ENCODE measurements around the gene CNKSR3. TPM values are rescaled to one million over a fixed set of nuclear protein-coding genes. Genes with fewer than 3 reads are reported as not detected.
A peak's percentile ranks its signal among the peaks of the same experiment; 100 is the strongest.

Gene CNKSR3
- total RNA-seq, 1 donor from 2014 or later: 8.8 TPM

DNA sequence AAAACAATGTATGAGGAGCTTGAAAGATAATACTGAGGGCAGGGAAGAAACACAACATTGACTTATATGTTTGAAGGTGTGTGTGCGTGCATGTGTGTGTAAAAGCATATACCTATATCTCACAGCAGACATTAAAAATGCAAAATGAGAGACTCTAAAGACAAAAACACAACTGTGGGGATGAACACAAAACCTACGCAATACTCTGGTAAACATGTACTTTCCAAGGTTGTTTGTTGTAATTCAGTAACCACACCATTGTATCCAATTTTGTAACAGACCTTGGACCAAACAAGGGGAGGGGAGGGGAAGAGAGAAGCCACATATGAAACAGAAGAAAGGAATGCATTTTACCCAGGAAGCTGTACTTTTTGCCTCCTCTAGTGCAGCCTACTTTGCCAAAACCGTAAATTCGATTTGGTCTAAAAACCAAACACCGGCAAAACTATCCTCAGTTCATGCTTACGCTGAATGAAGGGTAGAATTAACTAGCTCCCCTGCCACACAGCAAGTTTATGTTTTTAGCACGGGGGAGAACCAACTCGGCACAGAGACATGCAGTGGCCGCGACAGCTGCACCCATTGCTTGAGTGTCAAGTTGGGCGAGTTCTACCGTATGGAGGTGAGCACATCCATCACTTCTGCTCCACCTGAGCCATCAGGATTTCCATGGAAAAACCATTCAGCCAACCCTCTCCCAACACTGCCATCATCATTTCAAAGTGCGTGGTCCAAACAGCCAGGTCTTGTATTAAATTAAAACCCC is 50.0 kb downstream of the CNKSR3 start:
- H3K79me2 ChIP-seq (ENCODE audit: low read depth): peaks cover 23% of the 10 kb centered on the region
- H3K27ac ChIP-seq: no peak overlapping the region
- Mint-ChIP-seq H3K4me3 (no peak overlapping the region), H3K9me3 (peaks cover 2% of the 10 kb centered on the region), H3K36me3 (no peaks in the 10 kb centered on the region), H3K27me3 (ENCODE audit: insufficient read depth, low read depth) (peaks cover 2% of the 10 kb centered on the region), H3K4me1 (peaks cover 24% of the 10 kb centered on the region), H3K27ac (no peak overlapping the region)
- no peak for DNase-seq (ENCODE audit: low spot score)
- no peaks in the 10 kb centered on the region for H3K27me3 ChIP-seq
- H3F3A ChIP-seq (ENCODE audit: low read depth): peaks cover 7% of the 10 kb centered on the region
- no peak for TF ChIP-seq EZH2phosphoT487 (IDR thresholded peaks at IDR 0.05)
- H3K36me3 ChIP-seq: no peaks in the 10 kb centered on the region
- peaks cover 19% of the 10 kb centered on the region for H4K20me1 ChIP-seq (ENCODE audit: low read depth)
- H3K4me1 ChIP-seq: peaks cover 23% of the 10 kb centered on the region
- H3K9me3 ChIP-seq (ENCODE audit: low read depth): no peaks in the 10 kb centered on the region
- no peak overlapping the region for H3K9ac ChIP-seq
- no peak overlapping the region for H3K4me2 ChIP-seq
- H2AFZ ChIP-seq (replicated peaks): no peak overlapping the region
- H3K4me3 ChIP-seq: no peak overlapping the region

DNA sequence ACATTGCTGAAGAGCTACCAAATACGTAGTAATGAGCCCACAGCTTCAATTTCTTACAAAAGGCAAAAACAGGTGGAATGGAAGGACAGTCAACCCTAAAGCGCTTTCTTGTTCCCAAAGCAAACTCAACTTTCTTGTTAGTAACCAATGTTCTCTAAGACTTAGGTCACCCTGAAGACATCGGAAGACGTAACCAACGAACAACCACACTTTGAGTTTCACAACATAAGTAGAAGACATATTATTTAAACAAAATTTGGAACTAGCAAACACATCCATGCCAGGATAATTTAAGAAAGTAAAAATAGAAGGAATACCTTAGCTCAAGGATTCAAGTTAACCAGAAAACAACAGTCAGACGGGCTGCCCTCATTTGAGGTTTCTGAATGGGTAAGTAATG is 51.0 kb downstream of the CNKSR3 start:
- no peak overlapping the region for H3K4me3 Mint-ChIP-seq

DNA sequence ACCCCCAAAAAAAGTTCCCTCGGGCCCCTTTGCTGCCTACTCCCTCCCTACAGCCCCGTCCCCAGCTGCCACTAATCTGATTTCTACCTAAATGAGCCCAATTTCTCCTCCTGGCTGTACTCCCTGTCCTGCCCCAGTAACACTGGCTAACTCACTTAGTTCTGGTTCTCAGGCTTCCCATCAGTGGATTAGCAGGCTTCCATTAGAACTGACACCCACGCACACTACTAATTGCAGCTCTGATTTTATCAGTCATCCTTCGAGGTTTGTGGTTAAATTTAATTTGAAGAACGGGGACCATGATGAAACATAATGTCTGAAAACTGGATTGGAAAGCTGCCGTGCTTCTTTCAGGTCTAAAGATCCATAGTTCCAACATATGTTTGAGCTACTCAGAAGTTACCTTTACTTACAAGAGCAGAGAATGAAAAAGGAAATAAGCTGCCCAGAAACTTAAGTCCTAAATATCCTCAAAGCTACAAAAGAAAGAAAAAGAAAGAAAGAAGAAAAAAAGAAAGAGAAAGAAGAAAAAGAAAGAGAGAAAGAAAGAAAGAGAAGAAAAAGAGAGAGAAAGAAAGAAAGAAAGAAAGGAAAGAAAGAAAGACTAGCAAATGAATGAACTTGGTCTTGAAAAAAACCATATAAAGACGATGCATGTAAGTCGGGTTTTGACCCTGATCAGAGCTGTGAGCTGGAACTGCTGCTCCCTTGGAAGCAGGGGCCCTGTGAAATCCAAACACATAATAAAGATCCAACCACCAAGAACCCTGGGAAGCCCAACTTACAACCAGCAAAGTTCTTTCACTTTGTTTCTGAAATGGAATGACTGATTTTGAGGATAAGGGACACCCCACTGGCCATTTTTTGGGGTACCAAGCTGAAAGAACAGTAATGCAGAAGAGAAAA is 51.7 kb downstream of the CNKSR3 start:
- H3K36me3 Mint-ChIP-seq: no peaks in the 10 kb centered on the region
- Histone ChIP-seq H3K36me3 (no peaks in the 10 kb centered on the region), H3K9ac (no peak overlapping the region), H4K20me1 (ENCODE audit: low read depth) (peaks cover 19% of the 10 kb centered on the region), H3K4me3 (no peak overlapping the region), H3K27me3 (no peaks in the 10 kb centered on the region), H2AFZ (replicated peaks) (no peak overlapping the region), H3K4me1 (peaks cover 23% of the 10 kb centered on the region), H3F3A (ENCODE audit: low read depth) (peaks cover 2% of the 10 kb centered on the region), H3K4me2 (no peak overlapping the region), H3K9me3 (ENCODE audit: low read depth) (no peaks in the 10 kb centered on the region), H3K79me2 (ENCODE audit: low read depth) (peaks cover 36% of the 10 kb centered on the region), H3K27ac (no peak overlapping the region)
- no peak for TF ChIP-seq EZH2phosphoT487 (IDR thresholded peaks at IDR 0.05)
- H3K9me3 Mint-ChIP-seq: peaks cover 2% of the 10 kb centered on the region
- peaks cover 20% of the 10 kb centered on the region for H3K4me1 Mint-ChIP-seq
- H3K4me3 Mint-ChIP-seq: no peak overlapping the region
- no peak for DNase-seq (ENCODE audit: low spot score)
- H3K27ac Mint-ChIP-seq: no peak overlapping the region
- H3K27me3 Mint-ChIP-seq (ENCODE audit: insufficient read depth, low read depth): no peaks in the 10 kb centered on the region

More for the DNA sequence above, 51.0 kb downstream of the CNKSR3 start:
- Mint-ChIP-seq H3K27me3 (ENCODE audit: insufficient read depth, low read depth) (no peaks in the 10 kb centered on the region), H3K27ac (no peak overlapping the region), H3K36me3 (no peaks in the 10 kb centered on the region), H3K4me1 (peaks cover 24% of the 10 kb centered on the region), H3K9me3 (peaks cover 2% of the 10 kb centered on the region)
- Histone ChIP-seq H3K79me2 (ENCODE audit: low read depth) (peaks cover 31% of the 10 kb centered on the region), H3K4me1 (peaks cover 23% of the 10 kb centered on the region), H4K20me1 (ENCODE audit: low read depth) (peaks cover 19% of the 10 kb centered on the region), H3K36me3 (no peaks in the 10 kb centered on the region), H3K4me3 (no peak overlapping the region), H2AFZ (replicated peaks) (no peak overlapping the region), H3K4me2 (no peak overlapping the region), H3K27me3 (no peaks in the 10 kb centered on the region), H3K27ac (no peak overlapping the region), H3F3A (ENCODE audit: low read depth) (peaks cover 7% of the 10 kb centered on the region), H3K9ac (no peak overlapping the region), H3K9me3 (ENCODE audit: low read depth) (no peaks in the 10 kb centered on the region)
- DNase-seq (ENCODE audit: low spot score): no peak
- TF ChIP-seq EZH2 (IDR thresholded peaks at IDR 0.05): no peak
- TF ChIP-seq, protein P1, sequence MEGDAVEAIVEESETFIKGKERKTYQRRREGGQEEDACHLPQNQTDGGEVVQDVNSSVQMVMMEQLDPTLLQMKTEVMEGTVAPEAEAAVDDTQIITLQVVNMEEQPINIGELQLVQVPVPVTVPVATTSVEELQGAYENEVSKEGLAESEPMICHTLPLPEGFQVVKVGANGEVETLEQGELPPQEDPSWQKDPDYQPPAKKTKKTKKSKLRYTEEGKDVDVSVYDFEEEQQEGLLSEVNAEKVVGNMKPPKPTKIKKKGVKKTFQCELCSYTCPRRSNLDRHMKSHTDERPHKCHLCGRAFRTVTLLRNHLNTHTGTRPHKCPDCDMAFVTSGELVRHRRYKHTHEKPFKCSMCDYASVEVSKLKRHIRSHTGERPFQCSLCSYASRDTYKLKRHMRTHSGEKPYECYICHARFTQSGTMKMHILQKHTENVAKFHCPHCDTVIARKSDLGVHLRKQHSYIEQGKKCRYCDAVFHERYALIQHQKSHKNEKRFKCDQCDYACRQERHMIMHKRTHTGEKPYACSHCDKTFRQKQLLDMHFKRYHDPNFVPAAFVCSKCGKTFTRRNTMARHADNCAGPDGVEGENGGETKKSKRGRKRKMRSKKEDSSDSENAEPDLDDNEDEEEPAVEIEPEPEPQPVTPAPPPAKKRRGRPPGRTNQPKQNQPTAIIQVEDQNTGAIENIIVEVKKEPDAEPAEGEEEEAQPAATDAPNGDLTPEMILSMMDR (IDR thresholded peaks at IDR 0.05): no peak
- no peak for TF ChIP-seq EZH2phosphoT487 (IDR thresholded peaks at IDR 0.05)

DNA sequence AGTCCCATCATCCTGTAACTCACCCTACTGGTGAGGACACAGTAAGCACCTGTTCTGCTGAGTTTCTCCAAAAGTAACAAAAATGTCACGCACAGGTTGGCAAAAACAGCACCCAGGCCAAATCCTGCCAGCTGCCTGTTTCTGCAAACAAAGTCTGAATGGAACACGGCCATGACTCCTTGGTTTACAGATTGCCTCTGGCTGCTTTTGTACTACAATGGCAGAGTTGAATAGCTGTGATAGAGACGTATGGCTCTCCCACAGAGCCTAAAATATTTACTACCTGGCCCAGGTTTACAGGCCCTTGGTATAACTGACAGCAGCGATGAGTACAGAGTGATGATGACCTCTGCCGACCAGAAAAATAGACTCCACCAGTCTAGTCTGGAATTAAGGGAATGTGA is 52.6 kb downstream of the CNKSR3 start:
- Histone ChIP-seq H4K20me1 (ENCODE audit: low read depth) (peaks cover 19% of the 10 kb centered on the region), H3K9me3 (ENCODE audit: low read depth) (no peaks in the 10 kb centered on the region), H3K4me3 (no peak overlapping the region), H3K27me3 (no peaks in the 10 kb centered on the region), H3K36me3 (no peaks in the 10 kb centered on the region), H3F3A (ENCODE audit: low read depth) (no peaks in the 10 kb centered on the region), H3K27ac (no peak overlapping the region), H3K79me2 (ENCODE audit: low read depth) (peaks cover 41% of the 10 kb centered on the region), H3K4me1 (peaks cover 32% of the 10 kb centered on the region), H2AFZ (replicated peaks) (no peak overlapping the region), H3K4me2 (peak overlapping the region; percentile 11), H3K9ac (no peak overlapping the region)
- peaks cover 22% of the 10 kb centered on the region for H3K4me1 Mint-ChIP-seq
- no peak overlapping the region for H3K4me3 Mint-ChIP-seq
- TF ChIP-seq, protein P1 (IDR thresholded peaks at IDR 0.05): no peak
- TF ChIP-seq EZH2 (IDR thresholded peaks at IDR 0.05) (no peak), EZH2phosphoT487 (IDR thresholded peaks at IDR 0.05) (no peak)
- H3K27ac Mint-ChIP-seq: no peak overlapping the region
- H3K36me3 Mint-ChIP-seq: no peaks in the 10 kb centered on the region
- H3K9me3 Mint-ChIP-seq: peaks cover 2% of the 10 kb centered on the region
- no peak for DNase-seq (ENCODE audit: low spot score)
- no peaks in the 10 kb centered on the region for H3K27me3 Mint-ChIP-seq (ENCODE audit: insufficient read depth, low read depth)
